Thoracic aorta (tissue), 2 donors: ENCODE data around the gene CBFA2T3. TPM values are rescaled to one million over a fixed set of nuclear protein-coding genes. Genes with fewer than 3 reads are reported as not detected.

Experiments
- ATAC-seq: fragments of 150-250 bp; one replicate; pipeline ENCODE4 v1.8.0; 2017; ENCODE audit warnings: low read depth; ENCODE audit not compliant: insufficient number of reproducible peaks, low FRiP score
- DNase-seq: peaks from one replicate; pipeline ENCODE4 v3.0.0-alpha.2; 2020; ENCODE audit warnings: low spot score
- H3K27ac ChIP-seq, 2 donors: fragments of 200-600 bp; sonication (generic); 1 replicate in 1 of 2; 2 replicates in 1 of 2; pipeline ENCODE4 v1.5.1; 2016; ENCODE audit warnings: mild to moderate bottlenecking in 2 of 2, moderate library complexity in 2 of 2
- H3K27me3 ChIP-seq: fragments of 200-600 bp; sonication (generic); replicated peaks from 2 replicates; pipeline ENCODE4 v1.6.0; 2016; ENCODE audit warnings: mild to moderate bottlenecking; ENCODE audit not compliant: insufficient read depth
- H3K36me3 ChIP-seq: fragments of 200-600 bp; sonication (generic); one replicate; pipeline ENCODE4 v1.5.1; 2016
- H3K4me1 ChIP-seq, 2 donors: fragments of 200-600 bp; sonication (generic); 1 replicate in 1 of 2; 2 replicates in 1 of 2; pipeline versions ENCODE4 v1.5.1 to v1.6.0; 2016; ENCODE audit warnings: low read depth in 2 of 2, mild to moderate bottlenecking in 1 of 2; ENCODE audit not compliant: control insufficient read depth in 1 of 2
- H3K4me3 ChIP-seq: fragments of 200-600 bp; sonication (generic); 2 replicates; pipeline ENCODE4 v1.5.1; 2016; ENCODE audit warnings: mild to moderate bottlenecking
- H3K9me3 ChIP-seq: fragments of 200-600 bp; sonication (generic); 2 replicates; pipeline ENCODE4 v1.5.1; 2016
- total RNA-seq, 2 donors: library from RNA; depleted of rRNA; stranded (reverse); fragments of >200 nt; gene quantifications; one replicate each; pipeline versions ENCODE4 v1.1.0 to v1.2.3, GENCODE V29; 2016
- TF ChIP-seq, protein P1 (sequence below): fragments of 200-600 bp; sonication (generic); IDR thresholded peaks from one replicate; pipeline ENCODE4 v1.5.1; 2019; ENCODE audit warnings: antibody characterized with exemption

Gene CBFA2T3
- total RNA-seq, 2 donors from 2014 or later = 3.9 to 6.6 TPM

DNA sequence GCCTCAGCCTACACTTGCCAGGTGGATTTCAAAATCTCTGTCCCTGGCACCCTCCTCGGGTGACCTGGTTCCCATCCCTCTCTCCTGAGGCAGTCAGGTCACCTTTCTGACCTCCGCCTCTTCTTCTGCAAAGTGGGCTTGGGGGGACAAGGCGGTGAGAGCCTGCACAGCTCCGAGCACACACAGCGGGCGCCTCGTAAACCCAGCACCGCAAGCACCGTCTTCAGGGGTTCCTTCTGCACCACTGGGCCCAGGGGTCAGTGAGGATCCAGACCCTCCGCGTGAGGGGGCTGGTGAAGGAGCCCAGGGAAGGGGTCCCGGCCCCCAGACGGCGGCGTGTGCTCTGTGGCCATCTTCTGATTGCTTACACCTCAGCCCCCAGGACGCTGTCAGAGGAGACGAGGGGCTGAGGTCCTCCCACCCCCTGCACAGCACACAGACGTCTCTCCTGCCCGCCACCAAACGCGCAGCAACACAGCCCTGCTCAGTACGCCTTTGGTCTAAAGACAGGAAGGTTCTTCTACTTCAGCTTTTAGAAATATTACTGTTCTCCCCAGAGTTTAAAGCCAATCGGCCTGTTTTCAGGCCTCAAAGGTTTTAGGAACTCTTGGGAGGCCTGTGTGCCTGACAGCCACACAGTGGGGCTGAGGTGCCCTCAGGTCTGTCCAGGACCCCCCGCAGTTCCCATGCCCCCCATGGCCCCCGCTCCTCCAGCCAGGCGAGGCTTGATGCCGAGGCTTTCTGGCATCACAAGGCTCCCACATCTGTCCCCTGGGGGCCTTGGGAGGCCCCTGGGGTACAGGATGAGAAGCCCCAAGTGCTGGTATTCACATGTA, 2.7 kb downstream of the CBFA2T3 start:
- no peak overlapping the region for H3K27ac ChIP-seq
- DNase-seq (no peak), ATAC-seq (no peak)
- no peaks in the 10 kb centered on the region for H3K9me3 ChIP-seq
- no peaks in the 10 kb centered on the region for H3K27me3 ChIP-seq
- TF ChIP-seq, protein P1, sequence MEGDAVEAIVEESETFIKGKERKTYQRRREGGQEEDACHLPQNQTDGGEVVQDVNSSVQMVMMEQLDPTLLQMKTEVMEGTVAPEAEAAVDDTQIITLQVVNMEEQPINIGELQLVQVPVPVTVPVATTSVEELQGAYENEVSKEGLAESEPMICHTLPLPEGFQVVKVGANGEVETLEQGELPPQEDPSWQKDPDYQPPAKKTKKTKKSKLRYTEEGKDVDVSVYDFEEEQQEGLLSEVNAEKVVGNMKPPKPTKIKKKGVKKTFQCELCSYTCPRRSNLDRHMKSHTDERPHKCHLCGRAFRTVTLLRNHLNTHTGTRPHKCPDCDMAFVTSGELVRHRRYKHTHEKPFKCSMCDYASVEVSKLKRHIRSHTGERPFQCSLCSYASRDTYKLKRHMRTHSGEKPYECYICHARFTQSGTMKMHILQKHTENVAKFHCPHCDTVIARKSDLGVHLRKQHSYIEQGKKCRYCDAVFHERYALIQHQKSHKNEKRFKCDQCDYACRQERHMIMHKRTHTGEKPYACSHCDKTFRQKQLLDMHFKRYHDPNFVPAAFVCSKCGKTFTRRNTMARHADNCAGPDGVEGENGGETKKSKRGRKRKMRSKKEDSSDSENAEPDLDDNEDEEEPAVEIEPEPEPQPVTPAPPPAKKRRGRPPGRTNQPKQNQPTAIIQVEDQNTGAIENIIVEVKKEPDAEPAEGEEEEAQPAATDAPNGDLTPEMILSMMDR = no peak
- H3K36me3 ChIP-seq = no peaks in the 10 kb centered on the region
- H3K4me3 ChIP-seq = no peak overlapping the region
- no peaks in the 10 kb centered on the region for H3K4me1 ChIP-seq

DNA sequence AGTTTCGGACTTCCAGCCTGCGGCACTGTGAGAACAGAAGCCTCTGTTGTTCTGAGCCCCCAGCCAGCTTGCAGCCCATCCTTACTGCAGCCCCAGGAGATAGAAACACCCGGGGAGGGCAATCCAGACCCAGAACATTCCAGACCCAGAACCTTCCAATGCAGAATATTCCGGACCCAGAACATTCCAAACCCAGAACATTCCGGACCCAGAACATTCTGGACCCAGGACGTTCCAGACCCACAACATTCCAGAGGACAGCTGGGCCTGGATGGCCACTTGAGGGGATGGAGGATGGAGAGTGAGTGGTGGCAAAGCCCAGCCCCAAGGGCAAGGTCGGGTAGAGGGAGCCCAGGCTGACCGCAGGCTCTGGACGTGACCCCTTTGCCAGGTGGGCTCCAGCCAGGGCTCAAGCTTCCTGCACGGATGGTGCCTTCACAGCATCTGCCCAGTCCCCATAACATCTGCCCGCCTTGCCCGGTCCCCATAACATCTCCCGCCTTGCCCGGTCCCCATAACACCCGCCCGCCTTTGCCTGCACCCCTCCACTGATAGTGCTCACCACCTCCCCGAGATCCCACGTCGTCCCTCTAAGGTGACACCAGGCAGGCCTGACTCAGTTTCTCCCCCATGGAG, 3.5 kb downstream of the CBFA2T3 start:
- Histone ChIP-seq H3K27ac (no peak overlapping the region), H3K36me3 (no peaks in the 10 kb centered on the region), H3K27me3 (no peaks in the 10 kb centered on the region), H3K4me3 (no peak overlapping the region), H3K9me3 (no peaks in the 10 kb centered on the region), H3K4me1 (no peaks in the 10 kb centered on the region)
- no peak for ATAC-seq
- TF ChIP-seq, protein P1 = no peak
- DNase-seq = no peak

DNA sequence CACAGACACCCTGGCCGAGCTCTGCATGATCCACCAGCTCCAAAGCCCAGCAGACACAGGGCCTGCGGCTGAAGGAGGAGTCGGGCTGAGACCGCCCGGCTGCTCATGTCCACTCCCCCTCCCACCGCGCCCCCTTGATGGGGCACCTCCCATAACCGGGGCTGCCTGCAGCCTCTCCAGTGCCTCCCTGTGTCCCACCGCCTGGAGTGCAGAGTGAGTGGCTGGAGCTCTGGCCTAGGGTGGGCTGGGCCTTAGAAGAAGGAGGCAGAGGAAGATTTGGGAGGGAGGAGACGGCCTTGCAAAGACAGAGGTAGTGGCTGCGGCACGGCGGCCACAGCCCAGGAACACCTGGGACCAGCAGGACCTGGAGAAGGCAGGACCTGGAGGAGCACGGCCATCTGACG, 4.0 kb downstream of the CBFA2T3 start:
- TF ChIP-seq, protein P1 = no peak
- H3K27me3 ChIP-seq = no peaks in the 10 kb centered on the region
- no peaks in the 10 kb centered on the region for H3K4me1 ChIP-seq
- H3K27ac ChIP-seq = no peak overlapping the region
- H3K36me3 ChIP-seq = no peaks in the 10 kb centered on the region
- no peaks in the 10 kb centered on the region for H3K9me3 ChIP-seq
- no peak overlapping the region for H3K4me3 ChIP-seq
- no peak for DNase-seq
- ATAC-seq = no peak

DNA sequence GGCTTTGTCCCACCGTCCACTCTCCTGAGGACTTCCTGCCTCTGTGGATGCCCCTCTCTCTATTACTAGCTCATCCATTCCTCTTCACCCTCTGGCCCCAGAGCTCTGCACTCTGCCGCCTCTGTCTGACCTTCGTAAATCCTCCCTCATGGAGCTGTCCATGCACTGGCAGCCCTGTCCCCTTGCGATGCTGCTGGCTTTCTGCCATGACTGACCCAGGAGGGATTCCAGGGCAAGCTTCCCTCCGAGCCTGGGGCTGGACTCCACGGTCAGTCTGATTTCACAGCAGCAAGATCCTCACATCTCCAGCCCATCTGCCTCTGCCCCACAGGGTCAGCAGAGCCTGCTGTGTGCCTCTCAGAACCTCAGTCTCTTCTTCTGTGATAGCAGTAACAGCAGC, 4.7 kb downstream of the CBFA2T3 start:
- ATAC-seq (no peak), DNase-seq (no peak)
- H3K27me3 ChIP-seq = no peaks in the 10 kb centered on the region
- no peak overlapping the region for H3K27ac ChIP-seq
- TF ChIP-seq, protein P1 = no peak
- H3K4me1 ChIP-seq = no peaks in the 10 kb centered on the region
- H3K4me3 ChIP-seq = no peak overlapping the region
- H3K9me3 ChIP-seq = no peaks in the 10 kb centered on the region
- no peaks in the 10 kb centered on the region for H3K36me3 ChIP-seq

DNA sequence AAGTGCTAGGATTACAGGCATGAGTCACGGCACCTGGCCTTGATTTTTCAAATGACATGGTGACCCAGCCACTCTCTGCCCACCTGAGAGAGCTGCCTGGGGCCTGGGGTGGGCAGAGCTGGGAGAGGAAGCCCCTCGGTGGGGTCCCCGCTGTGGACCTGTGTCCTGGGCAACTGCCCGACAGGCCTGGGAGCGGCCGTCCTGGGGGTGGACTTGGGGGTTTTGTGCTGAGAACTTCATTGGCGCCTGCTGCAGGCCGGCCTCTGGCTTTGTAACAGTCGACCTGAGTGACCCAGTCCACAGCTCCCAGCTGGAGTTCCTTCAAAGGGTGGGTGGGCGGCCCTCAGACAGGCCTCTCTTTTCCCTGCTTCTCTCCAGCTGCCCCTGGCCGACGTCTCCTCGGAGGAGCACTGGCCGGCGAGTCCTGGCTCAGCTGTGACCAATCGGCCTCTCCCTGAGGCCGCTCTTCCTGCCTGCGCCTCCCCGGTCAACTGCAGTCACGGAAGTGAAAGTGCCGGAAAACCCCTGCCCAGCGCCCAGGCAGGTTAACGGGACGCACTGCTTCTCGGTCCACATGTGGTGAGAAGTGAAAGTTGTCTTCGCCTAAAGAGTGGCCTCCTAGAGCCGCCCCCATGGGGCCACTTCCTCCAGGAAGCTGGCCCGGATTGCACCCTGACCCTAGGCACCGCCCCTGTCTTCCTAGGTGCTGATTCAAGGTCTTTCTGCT, 5.5 kb downstream of the CBFA2T3 start:
- H3K4me1 ChIP-seq = no peaks in the 10 kb centered on the region
- no peak overlapping the region for H3K27ac ChIP-seq
- no peaks in the 10 kb centered on the region for H3K27me3 ChIP-seq
- no peak overlapping the region for H3K4me3 ChIP-seq
- ATAC-seq (no peak), DNase-seq (no peak)
- TF ChIP-seq, protein P1 = no peak
- H3K9me3 ChIP-seq = no peaks in the 10 kb centered on the region
- no peaks in the 10 kb centered on the region for H3K36me3 ChIP-seq
